Liver (tissue), 5 donors: ENCODE data around the gene CTSF. TPM values are rescaled to one million over a fixed set of nuclear protein-coding genes. Genes with fewer than 3 reads are reported as not detected.

Experiments used
- polyA plus RNA-seq, 2 donors: library from polyadenylated mRNA; stranded (reverse) in 1 of 2; unstranded in 1 of 2; fragments of 200-250 nt in 1 of 2; fragments of >200 nt in 1 of 2; fragmentation: Nextera tagmentation in 1 of 2; extraction: Ambion mirVana in 1 of 2; gene quantifications; one replicate each; pipeline versions ENCODE4 v1.2.1 to v1.2.3, GENCODE V29; 2013 to 2015
- small RNA-seq: library from RNA; depleted of rRNA; stranded (forward); fragments of <200 nt; gene quantifications from one replicate; pipeline ENCODE3, GENCODE V24; 2014
- total RNA-seq, 2 donors: library from RNA; depleted of rRNA; stranded (reverse); fragments of >200 nt; gene quantifications; one replicate each; pipeline ENCODE4 v1.2.3, GENCODE V29; 2014
- donor health status: healthy.
- donor health status: healthy.
- donor health status: healthy.

Gene CTSF
- total and polyA plus RNA-seq, 4 donors, result 8.5 to 31.9 (median 24.0) TPM

Small RNA genes within 50 kb of the gene (small RNA-seq; reads per million reads assigned to genes)
- not detected for gene RNU4-39P

Other genes starting within 250 kb of the CTSF start
- 1 to 10 TPM in 1 of 2 donors, under 1 TPM in 1; 0.50 to 1.1 TPM for gene RIN1, start 232.2 kb downstream of the CTSF start, total RNA-seq
- under 1 TPM; 0.11 to 0.55 TPM for gene RIN1, start 232.2 kb downstream of the CTSF start, polyA plus RNA-seq
- gene BRMS1, start 223.5 kb downstream of the CTSF start, total RNA-seq, result 10 to 100 TPM; 12.0 to 20.0 TPM
- 10 to 100 TPM; 20.6 to 24.0 TPM for gene BRMS1, start 223.5 kb downstream of the CTSF start, polyA plus RNA-seq
- 10 to 100 TPM; 17.2 to 20.8 TPM for gene B4GAT1, start 221.0 kb downstream of the CTSF start, total RNA-seq
- 10 to 100 TPM; 12.0 to 18.1 TPM for gene B4GAT1, start 221.0 kb downstream of the CTSF start, polyA plus RNA-seq
- gene SLC29A2, start 196.8 kb downstream of the CTSF start, total RNA-seq, result 1 to 10 TPM; 1.5 to 3.3 TPM
- gene SLC29A2, start 196.8 kb downstream of the CTSF start, polyA plus RNA-seq, result 1 to 10 TPM; 1.2 to 1.6 TPM
- not detected for gene NPAS4, start 147.6 kb downstream of the CTSF start, total RNA-seq
- gene NPAS4, start 147.6 kb downstream of the CTSF start, polyA plus RNA-seq, result under 1 TPM in 1 of 2 donors, not detected in 1; 0.01 TPM
- gene MRPL11, start 129.8 kb downstream of the CTSF start, total RNA-seq, result 10 to 100 TPM; 18.0 to 24.7 TPM
- 10 to 100 TPM; 39.9 to 45.6 TPM for gene MRPL11, start 129.8 kb downstream of the CTSF start, polyA plus RNA-seq
- gene PELI3, start 101.7 kb downstream of the CTSF start, total RNA-seq, result 1 to 10 TPM; 1.9 to 5.4 TPM
- gene PELI3, start 101.7 kb downstream of the CTSF start, polyA plus RNA-seq, result 1 to 10 TPM; 1.7 to 2.4 TPM
- gene DPP3, start 88.2 kb downstream of the CTSF start, total RNA-seq, result 10 to 100 TPM; 29.8 to 41.0 TPM
- 10 to 100 TPM; 10.9 to 24.8 TPM for gene DPP3, start 88.2 kb downstream of the CTSF start, polyA plus RNA-seq
- gene BBS1, start 58.0 kb downstream of the CTSF start, total RNA-seq, result 10 to 100 TPM in 1 of 2 donors, 1 to 10 TPM in 1; 9.8 to 18.5 TPM
- gene BBS1, start 58.0 kb downstream of the CTSF start, polyA plus RNA-seq, result 1 to 10 TPM; 4.2 to 7.5 TPM
- 1 to 10 TPM; 5.1 to 6.4 TPM for gene ZDHHC24, start 22.6 kb downstream of the CTSF start, total RNA-seq
- 1 to 10 TPM; 4.1 to 5.2 TPM for gene ZDHHC24, start 22.6 kb downstream of the CTSF start, polyA plus RNA-seq
- not detected for gene ACTN3, start 21.7 kb downstream of the CTSF start, total RNA-seq
- gene ACTN3, start 21.7 kb downstream of the CTSF start, polyA plus RNA-seq, result not detected
- under 1 TPM; 0.14 to 0.17 TPM for gene CCDC87, start 24.5 kb upstream of the CTSF start, total RNA-seq
- gene CCDC87, start 24.5 kb upstream of the CTSF start, polyA plus RNA-seq, result under 1 TPM in 1 of 2 donors, not detected in 1; 0.14 TPM
- gene CCS, start 24.6 kb upstream of the CTSF start, total RNA-seq, result 10 to 100 TPM; 30.2 to 54.7 TPM
- gene CCS, start 24.6 kb upstream of the CTSF start, polyA plus RNA-seq, result 10 to 100 TPM; 38.9 to 80.2 TPM
- gene RBM14, start 48.0 kb upstream of the CTSF start, total RNA-seq, result 10 to 100 TPM; 27.1 to 53.5 TPM
- gene RBM14, start 48.0 kb upstream of the CTSF start, polyA plus RNA-seq, result 10 to 100 TPM in 1 of 2 donors, 1 to 10 TPM in 1; 7.0 to 16.7 TPM
- gene RBM4, start 70.1 kb upstream of the CTSF start, total RNA-seq, result 10 to 100 TPM; 43.3 to 59.2 TPM
- gene RBM4, start 70.1 kb upstream of the CTSF start, polyA plus RNA-seq, result 10 to 100 TPM; 36.9 to 49.4 TPM
- gene RBM4B, start 109.3 kb upstream of the CTSF start, total RNA-seq, result 10 to 100 TPM; 12.3 to 13.8 TPM
- 1 to 10 TPM; 7.1 to 8.8 TPM for gene RBM4B, start 109.3 kb upstream of the CTSF start, polyA plus RNA-seq
- gene SPTBN2, start 160.6 kb upstream of the CTSF start, total RNA-seq, result 100 to 1,000 TPM in 1 of 2 donors, 1 to 10 TPM in 1; 9.6 to 103 TPM
- 10 to 100 TPM; 12.2 to 33.1 TPM for gene SPTBN2, start 160.6 kb upstream of the CTSF start, polyA plus RNA-seq